22Rv1 (cell line): ENCODE data around the gene SLC13A5.

Source experiments
- CTCF ChIP-seq: fragments of 450-650 bp; IDR thresholded peaks from 2 replicates; pipeline ENCODE4 v1.5.1; 2017; ENCODE audit warnings: mild to moderate bottlenecking
- ZFX ChIP-seq: fragments of 450-650 bp; IDR thresholded peaks from 2 replicates; pipeline ENCODE4 v1.6.1; 2017; ENCODE audit warnings: antibody characterized with exemption, borderline replicate concordance

DNA sequence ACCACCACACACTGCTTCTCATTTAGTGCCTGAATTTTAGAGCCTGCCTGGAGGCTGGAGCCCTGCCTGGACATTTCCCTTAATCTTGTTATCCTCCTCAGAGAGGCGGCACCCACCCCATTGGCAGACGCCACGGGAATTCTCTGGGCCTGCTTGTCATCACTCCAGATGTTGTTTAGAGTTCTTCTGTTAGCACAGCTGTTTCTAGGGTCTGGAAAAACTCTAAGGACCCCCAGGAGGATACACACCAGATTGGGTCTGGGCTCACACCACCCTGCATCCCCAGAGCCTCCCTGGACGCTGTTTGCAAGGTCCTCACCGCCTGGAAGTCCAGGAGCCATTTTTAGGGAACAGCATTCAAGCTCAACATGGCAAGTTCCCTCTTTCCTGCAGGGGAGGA is 42.1 kb upstream of the SLC13A5 start:
- TF ChIP-seq CTCF (no peak), ZFX (no peak)
